ENCODE data around the gene SHBG.
"Not testable (repeated sequence)": the region's sequence is repeated elsewhere in the genome, so short reads cannot be mapped to it uniquely, and the experiment has no call there.

Gene SHBG

DNA sequence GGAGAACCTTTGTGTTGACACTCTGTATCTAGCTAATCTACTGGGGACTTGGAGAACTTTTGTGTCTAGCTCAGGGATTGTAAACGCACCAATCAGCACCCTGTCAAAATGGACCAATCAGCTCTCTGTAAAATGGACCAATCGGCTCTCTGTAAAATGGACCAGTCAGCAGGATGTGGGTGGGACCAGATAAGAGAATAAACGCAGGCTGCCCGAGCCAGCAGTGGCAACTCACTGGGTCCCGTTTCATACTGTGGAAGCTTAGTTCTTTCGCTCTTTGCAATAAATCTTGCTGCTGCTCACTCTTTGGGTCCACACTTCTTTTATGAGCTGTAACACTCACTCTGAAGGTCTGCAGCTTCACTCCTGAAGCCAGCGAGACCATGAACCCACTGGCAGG lies 11.7 kb downstream of the SHBG start:
- H3K4me2 ChIP-seq (ENCODE audit: low read length); H3K4me1 ChIP-seq (ENCODE audit: control insufficient read depth in 1 of 2, insufficient read depth in 2 of 2, low read length in 2 of 2); H3K4me3 ChIP-seq (ENCODE audit: low read depth, low read length); DNase-seq; H2BK120ac ChIP-seq (ENCODE audit: insufficient read depth, low read length, poor library complexity); H2AFZ ChIP-seq (ENCODE audit: insufficient read depth, low read length, poor library complexity); H2BK12ac ChIP-seq (ENCODE audit: low read length); H3K9me3 ChIP-seq (ENCODE audit: insufficient read depth, low read depth, low read length); H3K4ac ChIP-seq (ENCODE audit: low read depth, low read length); H3K23ac ChIP-seq (ENCODE audit: low read length); H2BK5ac ChIP-seq (ENCODE audit: low read depth, low read length, poor library complexity); H3K14ac ChIP-seq (ENCODE audit: low read length); H3K36me3 ChIP-seq (ENCODE audit: control insufficient read depth in 1 of 2, insufficient read depth in 2 of 2, low read length in 2 of 2); H3K79me1 ChIP-seq (ENCODE audit: low read length); H3K18ac ChIP-seq (ENCODE audit: low read length); H2AK5ac ChIP-seq (ENCODE audit: low read length); H4K8ac ChIP-seq (ENCODE audit: low read depth, low read length); H4K12ac ChIP-seq (ENCODE audit: low read depth, low read length); H3K27me3 ChIP-seq (ENCODE audit: insufficient read depth, low read length); H3K27ac ChIP-seq (ENCODE audit: low read depth, low read length); H3K79me2 ChIP-seq (ENCODE audit: control insufficient read depth, insufficient read depth, low read length, poor library complexity); H4K91ac ChIP-seq (ENCODE audit: low read depth, low read length); H3K9ac ChIP-seq (ENCODE audit: low read length): not testable (repeated sequence)
- no CpG with 5 or more reads among the region's 7 CpGs for WGBS (ENCODE audit: extremely low coverage, insufficient coverage, insufficient read length)

- no peak overlapping the region for H2AFZ ChIP-seq (ENCODE audit: insufficient read depth, low read length, poor library complexity)
Observed at GRCh38 chr17:7644775-7645174, 14.8 kb downstream of the SHBG start.

GRCh38 chr17:7646457-7646856 lies 16.5 kb downstream of the SHBG start:
- Histone ChIP-seq H4K8ac (ENCODE audit: low read depth, low read length) (no peak overlapping the region), H2BK120ac (ENCODE audit: insufficient read depth, low read length, poor library complexity) (no peak overlapping the region), H4K12ac (ENCODE audit: low read depth, low read length) (no peak overlapping the region), H3K27ac (ENCODE audit: low read depth, low read length) (no peak overlapping the region), H3K79me1 (ENCODE audit: low read length) (no peaks in the 10 kb centered on the region), H3K9ac (ENCODE audit: low read length) (no peak overlapping the region), H2AK5ac (ENCODE audit: low read length) (no peak overlapping the region), H2BK12ac (ENCODE audit: low read length) (no peak overlapping the region), H3K4me2 (ENCODE audit: low read length) (no peak overlapping the region), H4K91ac (ENCODE audit: low read depth, low read length) (no peak overlapping the region), H3K27me3 (ENCODE audit: insufficient read depth, low read length) (peaks cover 8% of the 10 kb centered on the region), H3K23ac (ENCODE audit: low read length) (no peak overlapping the region), H3K4me3 (ENCODE audit: low read depth, low read length) (no peak overlapping the region), H2BK5ac (ENCODE audit: low read depth, low read length, poor library complexity) (no peak overlapping the region), H3K14ac (ENCODE audit: low read length) (no peak overlapping the region), H3K9me3 (ENCODE audit: insufficient read depth, low read depth, low read length) (peaks cover under 1% of the 10 kb centered on the region), H3K4me1 (ENCODE audit: control insufficient read depth in 1 of 2, insufficient read depth in 2 of 2, low read length in 2 of 2) (peaks cover 5 to 6% of the 10 kb centered on the region in 2 experiments), H3K4ac (ENCODE audit: low read depth, low read length) (no peak overlapping the region), H3K36me3 (ENCODE audit: control insufficient read depth in 1 of 2, insufficient read depth in 2 of 2, low read length in 2 of 2) (no peaks in the 10 kb centered on the region), H3K79me2 (ENCODE audit: control insufficient read depth, insufficient read depth, low read length, poor library complexity) (no peaks in the 10 kb centered on the region), H2AFZ (ENCODE audit: insufficient read depth, low read length, poor library complexity) (no peak overlapping the region), H3K18ac (ENCODE audit: low read length) (no peak overlapping the region)
- no CpG with 5 or more reads among the region's 9 CpGs for WGBS (ENCODE audit: extremely low coverage, insufficient coverage, insufficient read length)
- no peak for DNase-seq

More at GRCh38 chr17:7644775-7645174, 14.8 kb downstream of the SHBG start:
- Histone ChIP-seq H3K27me3 (ENCODE audit: insufficient read depth, low read length) (no peaks in the 10 kb centered on the region), H3K79me2 (ENCODE audit: control insufficient read depth, insufficient read depth, low read length, poor library complexity) (no peaks in the 10 kb centered on the region), H3K18ac (ENCODE audit: low read length) (no peak overlapping the region), H3K9ac (ENCODE audit: low read length) (no peak overlapping the region), H3K4me3 (ENCODE audit: low read depth, low read length) (no peak overlapping the region), H4K8ac (ENCODE audit: low read depth, low read length) (no peak overlapping the region), H3K14ac (ENCODE audit: low read length) (no peak overlapping the region), H3K79me1 (ENCODE audit: low read length) (no peaks in the 10 kb centered on the region), H4K12ac (ENCODE audit: low read depth, low read length) (no peak overlapping the region), H3K36me3 (ENCODE audit: control insufficient read depth in 1 of 2, insufficient read depth in 2 of 2, low read length in 2 of 2) (no peaks in the 10 kb centered on the region), H2BK12ac (ENCODE audit: low read length) (no peak overlapping the region), H2BK120ac (ENCODE audit: insufficient read depth, low read length, poor library complexity) (no peak overlapping the region), H3K4me2 (ENCODE audit: low read length) (no peak overlapping the region), H3K4me1 (ENCODE audit: control insufficient read depth in 1 of 2, insufficient read depth in 2 of 2, low read length in 2 of 2) (no peaks in the 10 kb centered on the region), H3K4ac (ENCODE audit: low read depth, low read length) (no peak overlapping the region), H4K91ac (ENCODE audit: low read depth, low read length) (no peak overlapping the region), H3K9me3 (ENCODE audit: insufficient read depth, low read depth, low read length) (no peaks in the 10 kb centered on the region), H3K27ac (ENCODE audit: low read depth, low read length) (no peak overlapping the region), H3K23ac (ENCODE audit: low read length) (no peak overlapping the region), H2BK5ac (ENCODE audit: low read depth, low read length, poor library complexity) (no peak overlapping the region), H2AK5ac (ENCODE audit: low read length) (no peak overlapping the region)
- WGBS (ENCODE audit: extremely low coverage, insufficient coverage, insufficient read length) = no CpG with 5 or more reads among the region's 4 CpGs
- no peak for DNase-seq

DNA sequence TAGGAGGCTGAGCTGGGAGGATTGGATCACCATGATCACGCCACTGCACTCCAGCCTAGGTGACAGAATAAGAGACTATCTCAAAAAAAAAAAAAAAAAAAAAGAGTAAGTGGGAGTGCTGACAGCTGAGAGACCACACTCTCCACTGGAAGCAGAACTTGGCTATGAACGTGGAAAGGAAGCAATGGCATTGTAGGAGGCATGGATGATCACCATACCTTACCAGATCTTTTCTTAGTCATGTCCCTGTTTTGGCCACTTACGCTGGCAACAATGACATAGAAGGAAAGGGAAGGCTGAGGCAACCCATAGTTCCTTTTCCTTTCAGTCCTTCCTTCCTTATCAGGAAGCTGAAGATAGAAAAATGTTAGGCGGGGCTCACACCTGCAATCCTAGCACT lies 17.1 kb downstream of the SHBG start:
- H3K79me1 ChIP-seq (ENCODE audit: low read length) = no peaks in the 10 kb centered on the region
- peaks cover 7 to 8% of the 10 kb centered on the region in 2 experiments for H3K4me1 ChIP-seq (ENCODE audit: control insufficient read depth in 1 of 2, insufficient read depth in 2 of 2, low read length in 2 of 2)
- no peak overlapping the region for H3K4ac ChIP-seq (ENCODE audit: low read depth, low read length)
- peaks cover 5% of the 10 kb centered on the region for H3K9me3 ChIP-seq (ENCODE audit: insufficient read depth, low read depth, low read length)
- H3K4me2 ChIP-seq (ENCODE audit: low read length) = no peak overlapping the region
- no peak overlapping the region for H3K9ac ChIP-seq (ENCODE audit: low read length)
- H3K27ac ChIP-seq (ENCODE audit: low read depth, low read length) = no peak overlapping the region
- no peaks in the 10 kb centered on the region for H3K36me3 ChIP-seq (ENCODE audit: control insufficient read depth in 1 of 2, insufficient read depth in 2 of 2, low read length in 2 of 2)
- no peak overlapping the region for H4K8ac ChIP-seq (ENCODE audit: low read depth, low read length)
- no peak overlapping the region for H3K18ac ChIP-seq (ENCODE audit: low read length)
- no peak overlapping the region for H2AFZ ChIP-seq (ENCODE audit: insufficient read depth, low read length, poor library complexity)
- peaks cover 14% of the 10 kb centered on the region for H3K27me3 ChIP-seq (ENCODE audit: insufficient read depth, low read length)
- WGBS (ENCODE audit: extremely low coverage, insufficient coverage, insufficient read length) = no CpG with 5 or more reads among the region's 4 CpGs
- H4K91ac ChIP-seq (ENCODE audit: low read depth, low read length) = no peak overlapping the region
- H3K4me3 ChIP-seq (ENCODE audit: low read depth, low read length) = no peak overlapping the region
- DNase-seq = no peak
- no peak overlapping the region for H4K12ac ChIP-seq (ENCODE audit: low read depth, low read length)
- H3K14ac ChIP-seq (ENCODE audit: low read length) = no peak overlapping the region
- no peaks in the 10 kb centered on the region for H3K79me2 ChIP-seq (ENCODE audit: control insufficient read depth, insufficient read depth, low read length, poor library complexity)
- H2BK120ac ChIP-seq (ENCODE audit: insufficient read depth, low read length, poor library complexity) = no peak overlapping the region
- H2BK12ac ChIP-seq (ENCODE audit: low read length) = no peak overlapping the region
- H2BK5ac ChIP-seq (ENCODE audit: low read depth, low read length, poor library complexity) = no peak overlapping the region
- H2AK5ac ChIP-seq (ENCODE audit: low read length) = no peak overlapping the region
- H3K23ac ChIP-seq (ENCODE audit: low read length) = no peak overlapping the region
